ENCODE results near the gene CEP295NL.
"Not testable (repeated sequence)": the region's sequence is repeated elsewhere in the genome, so short reads cannot be mapped to it uniquely, and the experiment has no call there.

Gene CEP295NL

DNA sequence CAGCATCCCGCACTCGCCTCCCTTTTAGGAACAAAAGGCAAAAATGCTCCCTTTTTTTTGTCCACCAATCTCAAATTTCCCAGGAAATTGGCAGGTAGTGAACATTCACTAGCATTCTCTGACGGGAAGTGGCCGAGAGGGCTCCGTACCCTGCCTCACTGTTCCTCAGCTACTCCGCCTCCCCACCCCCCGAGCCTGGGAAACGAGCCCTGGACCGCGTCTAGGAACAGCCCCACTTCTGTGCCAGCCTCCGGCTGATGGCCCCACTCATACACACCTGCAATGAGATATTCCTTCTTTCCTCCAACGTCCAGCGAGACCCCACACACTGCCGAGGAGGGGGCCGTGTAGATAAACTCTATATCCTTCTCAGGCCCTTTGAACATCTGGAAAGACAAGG is 32.4 kb downstream of the CEP295NL start:
- H3K9ac ChIP-seq (ENCODE audit: low read length in 5 of 5) = no peak overlapping the region
- H3K4me1 ChIP-seq (ENCODE audit: control insufficient read depth in 5 of 5, insufficient read depth in 5 of 5, low read length in 5 of 5) = peaks cover 2 to 31% (median 29%) of the 10 kb centered on the region in 5 donors
- H3K9me3 ChIP-seq (ENCODE audit: control insufficient read depth in 5 of 5, low read length in 5 of 5) = no peaks in the 10 kb centered on the region
- peaks cover 0 to 56% (median 38%) of the 10 kb centered on the region in 5 donors for H3K36me3 ChIP-seq (ENCODE audit: control insufficient read depth in 5 of 5, insufficient read depth in 5 of 5, low read length in 5 of 5)
- H3K4me3 ChIP-seq (ENCODE audit: low read depth in 1 of 5, low read length in 5 of 5) = no peak overlapping the region
- H3K27ac ChIP-seq (ENCODE audit: low read depth, low read length) = no peak overlapping the region
- H3K27me3 ChIP-seq (ENCODE audit: control insufficient read depth in 5 of 5, insufficient read depth in 4 of 5, low read length in 5 of 5) = no peaks in the 10 kb centered on the region

GRCh38 chr17:78868391-78868790 is 34.6 kb downstream of the CEP295NL start:
- Histone ChIP-seq H3K9me3 (ENCODE audit: control insufficient read depth in 5 of 5, low read length in 5 of 5) (no peaks in the 10 kb centered on the region), H3K9ac (ENCODE audit: low read length in 5 of 5) (no peak overlapping the region), H3K4me3 (ENCODE audit: low read depth in 1 of 5, low read length in 5 of 5) (no peak overlapping the region), H3K27me3 (ENCODE audit: control insufficient read depth in 5 of 5, insufficient read depth in 4 of 5, low read length in 5 of 5) (no peaks in the 10 kb centered on the region), H3K4me1 (ENCODE audit: control insufficient read depth in 5 of 5, insufficient read depth in 5 of 5, low read length in 5 of 5) (peaks cover 2 to 13% (median 12%) of the 10 kb centered on the region in 5 donors), H3K27ac (ENCODE audit: low read depth, low read length) (no peak overlapping the region), H3K36me3 (ENCODE audit: control insufficient read depth in 5 of 5, insufficient read depth in 5 of 5, low read length in 5 of 5) (peaks cover 0 to 58% (median 43%) of the 10 kb centered on the region in 5 donors)

GRCh38 chr17:78867046-78867445 is 36.0 kb downstream of the CEP295NL start:
- H3K36me3 ChIP-seq (ENCODE audit: control insufficient read depth in 5 of 5, insufficient read depth in 5 of 5, low read length in 5 of 5) = peaks cover 0 to 49% (median 31%) of the 10 kb centered on the region in 5 donors
- peak overlapping the region in 1 of 5 donors; percentile 35 for H3K9ac ChIP-seq (ENCODE audit: low read length in 5 of 5)
- H3K4me1 ChIP-seq (ENCODE audit: control insufficient read depth in 5 of 5, insufficient read depth in 5 of 5, low read length in 5 of 5) = peaks cover 4 to 20% (median 12%) of the 10 kb centered on the region in 5 donors
- not testable (repeated sequence) for H3K27me3 ChIP-seq (ENCODE audit: control insufficient read depth in 5 of 5, insufficient read depth in 4 of 5, low read length in 5 of 5); H3K27ac ChIP-seq (ENCODE audit: low read depth, low read length); H3K9me3 ChIP-seq (ENCODE audit: control insufficient read depth in 5 of 5, low read length in 5 of 5); H3K4me3 ChIP-seq (ENCODE audit: low read depth in 1 of 5, low read length in 5 of 5)

DNA sequence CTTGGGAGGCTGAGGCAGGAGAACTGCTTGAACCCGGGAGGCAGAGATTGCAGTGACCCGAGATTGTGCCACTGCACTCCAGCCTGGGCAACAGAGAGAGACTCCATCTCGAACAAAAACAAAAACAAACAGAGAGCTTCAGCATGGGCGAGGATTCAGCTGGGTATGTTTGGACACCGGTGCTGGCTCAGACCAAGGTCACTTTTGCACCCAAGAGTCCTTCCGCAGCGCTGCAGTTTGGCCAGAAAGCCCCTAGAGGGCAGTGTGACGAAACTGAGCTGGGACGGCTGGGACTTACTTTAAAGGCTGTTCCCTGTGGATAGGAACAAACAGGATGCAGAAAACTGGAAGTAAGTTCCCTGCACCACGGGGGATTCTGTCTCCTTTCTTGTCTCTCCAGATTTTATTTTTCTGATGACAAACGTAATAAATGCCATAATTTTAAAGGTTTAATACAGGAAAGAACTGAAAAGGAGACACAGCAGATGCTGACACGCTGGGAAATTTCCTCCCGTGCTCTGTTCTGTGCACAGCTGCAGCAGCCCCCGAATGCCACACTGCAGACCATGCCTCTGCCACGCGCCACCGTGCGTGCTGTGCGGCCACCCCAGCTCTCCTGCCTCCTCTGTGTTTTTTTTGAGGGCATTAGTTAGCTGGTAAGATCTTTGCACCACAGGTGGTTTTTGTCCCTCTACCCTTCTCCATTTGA is 37.2 kb downstream of the CEP295NL start:
- Histone ChIP-seq H3K27ac (ENCODE audit: low read depth, low read length) (no peak overlapping the region), H3K4me3 (ENCODE audit: low read depth in 1 of 5, low read length in 5 of 5) (peak overlapping the region in 3 of 5 donors; percentile 30 to 52 (median 40)), H3K27me3 (ENCODE audit: control insufficient read depth in 5 of 5, insufficient read depth in 4 of 5, low read length in 5 of 5) (no peaks in the 10 kb centered on the region), H3K9me3 (ENCODE audit: control insufficient read depth in 5 of 5, low read length in 5 of 5) (no peaks in the 10 kb centered on the region), H3K36me3 (ENCODE audit: control insufficient read depth in 5 of 5, insufficient read depth in 5 of 5, low read length in 5 of 5) (peaks cover 0 to 43% (median 28%) of the 10 kb centered on the region in 5 donors), H3K9ac (ENCODE audit: low read length in 5 of 5) (no peak overlapping the region), H3K4me1 (ENCODE audit: control insufficient read depth in 5 of 5, insufficient read depth in 5 of 5, low read length in 5 of 5) (peaks cover 5 to 25% (median 15%) of the 10 kb centered on the region in 5 donors)

DNA sequence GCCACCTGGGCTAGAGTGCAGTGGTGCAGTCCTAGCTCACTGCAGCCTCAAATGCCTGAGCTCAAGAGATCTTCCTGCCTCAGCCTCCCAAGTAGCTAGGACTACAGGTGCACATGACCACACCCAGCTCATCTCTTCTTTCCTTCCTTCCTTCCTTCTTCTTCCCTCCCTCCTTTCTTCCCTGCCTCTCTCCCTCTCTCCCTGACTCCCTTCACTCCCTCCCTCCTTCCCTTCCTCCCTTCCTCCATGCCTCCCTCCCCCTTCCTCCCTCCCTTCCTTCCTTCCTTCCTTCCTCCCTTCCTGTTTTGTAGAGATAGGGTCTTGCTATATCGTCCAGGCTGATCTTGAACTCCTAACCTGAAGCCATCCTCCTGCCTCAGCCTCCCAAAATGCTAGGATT is 38.9 kb downstream of the CEP295NL start:
- Histone ChIP-seq H3K9ac (ENCODE audit: low read length in 5 of 5) (no peak overlapping the region), H3K27me3 (ENCODE audit: control insufficient read depth in 5 of 5, insufficient read depth in 4 of 5, low read length in 5 of 5) (no peaks in the 10 kb centered on the region), H3K4me1 (ENCODE audit: control insufficient read depth in 5 of 5, insufficient read depth in 5 of 5, low read length in 5 of 5) (peaks cover 5 to 25% (median 15%) of the 10 kb centered on the region in 5 donors), H3K27ac (ENCODE audit: low read depth, low read length) (peak overlapping the region; percentile 35), H3K9me3 (ENCODE audit: control insufficient read depth in 5 of 5, low read length in 5 of 5) (no peaks in the 10 kb centered on the region), H3K36me3 (ENCODE audit: control insufficient read depth in 5 of 5, insufficient read depth in 5 of 5, low read length in 5 of 5) (peaks cover 0 to 35% (median 21%) of the 10 kb centered on the region in 5 donors), H3K4me3 (ENCODE audit: low read depth in 1 of 5, low read length in 5 of 5) (no peak overlapping the region)

GRCh38 chr17:78862073-78863023 is 40.7 kb downstream of the CEP295NL start:
- H3K9me3 ChIP-seq (ENCODE audit: control insufficient read depth in 5 of 5, low read length in 5 of 5) = no peaks in the 10 kb centered on the region
- H3K9ac ChIP-seq (ENCODE audit: low read length in 5 of 5) = peak overlapping the region in 4 of 5 donors; percentile 27 to 40 (median 36)
- H3K4me1 ChIP-seq (ENCODE audit: control insufficient read depth in 5 of 5, insufficient read depth in 5 of 5, low read length in 5 of 5) = peaks cover 5 to 25% (median 11%) of the 10 kb centered on the region in 5 donors
- H3K4me3 ChIP-seq (ENCODE audit: low read depth in 1 of 5, low read length in 5 of 5) = no peak overlapping the region
- H3K36me3 ChIP-seq (ENCODE audit: control insufficient read depth in 5 of 5, insufficient read depth in 5 of 5, low read length in 5 of 5) = peaks cover 0 to 24% (median 15%) of the 10 kb centered on the region in 5 donors
- no peaks in the 10 kb centered on the region for H3K27me3 ChIP-seq (ENCODE audit: control insufficient read depth in 5 of 5, insufficient read depth in 4 of 5, low read length in 5 of 5)
- H3K27ac ChIP-seq (ENCODE audit: low read depth, low read length) = peak overlapping the region; percentile 88

DNA sequence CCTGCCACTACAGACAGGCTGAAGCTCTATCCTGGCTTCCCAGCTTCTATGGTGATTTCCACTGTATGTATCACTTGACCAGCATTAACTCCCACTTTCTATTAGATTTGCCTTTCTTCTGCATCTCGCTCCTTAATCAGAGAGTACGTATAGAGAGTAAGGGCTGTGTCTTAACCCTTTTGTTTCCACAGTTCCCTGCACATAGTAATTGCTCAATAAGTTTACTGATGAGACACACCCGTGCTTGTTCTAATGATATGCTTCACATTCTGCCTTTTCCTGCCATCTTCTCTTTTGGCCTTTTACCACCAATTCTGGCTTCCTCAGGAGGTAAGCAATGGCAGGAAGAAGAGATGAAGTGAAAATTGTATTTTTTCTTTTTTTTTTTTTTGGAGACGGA is 41.8 kb downstream of the CEP295NL start:
- peaks cover 3 to 25% (median 10%) of the 10 kb centered on the region in 5 donors for H3K4me1 ChIP-seq (ENCODE audit: control insufficient read depth in 5 of 5, insufficient read depth in 5 of 5, low read length in 5 of 5)
- peaks cover 0 to 32% (median 26%) of the 10 kb centered on the region in 5 donors for H3K36me3 ChIP-seq (ENCODE audit: control insufficient read depth in 5 of 5, insufficient read depth in 5 of 5, low read length in 5 of 5)
- H3K27me3 ChIP-seq (ENCODE audit: control insufficient read depth in 5 of 5, insufficient read depth in 4 of 5, low read length in 5 of 5) = no peaks in the 10 kb centered on the region
- peak overlapping the region; percentile 88 for H3K27ac ChIP-seq (ENCODE audit: low read depth, low read length)
- peak overlapping the region in 3 of 5 donors; percentile 3 to 40 (median 34) for H3K9ac ChIP-seq (ENCODE audit: low read length in 5 of 5)
- H3K9me3 ChIP-seq (ENCODE audit: control insufficient read depth in 5 of 5, low read length in 5 of 5) = no peaks in the 10 kb centered on the region
- no peak overlapping the region for H3K4me3 ChIP-seq (ENCODE audit: low read depth in 1 of 5, low read length in 5 of 5)

GRCh38 chr17:78859051-78859450 is 44.0 kb downstream of the CEP295NL start:
- Histone ChIP-seq H3K27ac (ENCODE audit: low read depth, low read length) (no peak overlapping the region), H3K9ac (ENCODE audit: low read length in 5 of 5) (no peak overlapping the region), H3K9me3 (ENCODE audit: control insufficient read depth in 5 of 5, low read length in 5 of 5) (no peaks in the 10 kb centered on the region), H3K4me3 (ENCODE audit: low read depth in 1 of 5, low read length in 5 of 5) (no peak overlapping the region), H3K36me3 (ENCODE audit: control insufficient read depth in 5 of 5, insufficient read depth in 5 of 5, low read length in 5 of 5) (peaks cover 0 to 52% (median 46%) of the 10 kb centered on the region in 5 donors), H3K27me3 (ENCODE audit: control insufficient read depth in 5 of 5, insufficient read depth in 4 of 5, low read length in 5 of 5) (no peaks in the 10 kb centered on the region), H3K4me1 (ENCODE audit: control insufficient read depth in 5 of 5, insufficient read depth in 5 of 5, low read length in 5 of 5) (peaks cover 0 to 17% (median 3%) of the 10 kb centered on the region in 5 donors)

DNA sequence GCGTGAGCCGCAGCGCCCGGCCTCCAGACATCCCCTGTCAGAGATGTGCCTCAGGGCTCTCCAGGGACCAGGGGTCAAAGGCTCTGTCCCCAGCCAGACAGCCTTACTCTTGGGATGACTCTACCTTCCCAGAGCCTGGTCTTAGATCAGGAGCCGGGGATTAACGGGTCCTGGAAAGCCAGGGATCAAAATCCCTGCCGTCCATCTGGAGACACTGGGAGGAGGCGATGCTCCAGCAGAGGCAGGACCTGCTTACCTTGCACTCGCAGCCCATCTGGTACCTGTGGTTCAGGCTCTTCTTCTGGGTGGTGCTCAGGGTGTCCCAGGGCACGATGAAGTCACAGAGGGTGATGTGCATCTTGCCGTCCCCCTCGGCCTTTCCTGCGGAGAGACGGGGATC is 45.7 kb downstream of the CEP295NL start:
- H3K9ac ChIP-seq (ENCODE audit: low read length in 5 of 5) = no peak overlapping the region
- peaks cover 0 to 10% (median 3%) of the 10 kb centered on the region in 5 donors for H3K4me1 ChIP-seq (ENCODE audit: control insufficient read depth in 5 of 5, insufficient read depth in 5 of 5, low read length in 5 of 5)
- no peak overlapping the region for H3K4me3 ChIP-seq (ENCODE audit: low read depth in 1 of 5, low read length in 5 of 5)
- H3K9me3 ChIP-seq (ENCODE audit: control insufficient read depth in 5 of 5, low read length in 5 of 5) = no peaks in the 10 kb centered on the region
- peaks cover 0 to 57% (median 49%) of the 10 kb centered on the region in 5 donors for H3K36me3 ChIP-seq (ENCODE audit: control insufficient read depth in 5 of 5, insufficient read depth in 5 of 5, low read length in 5 of 5)
- no peaks in the 10 kb centered on the region for H3K27me3 ChIP-seq (ENCODE audit: control insufficient read depth in 5 of 5, insufficient read depth in 4 of 5, low read length in 5 of 5)
- no peak overlapping the region for H3K27ac ChIP-seq (ENCODE audit: low read depth, low read length)
